Spleen (tissue), 7 donors: ENCODE results near the gene GOLIM4.

ENCODE experiments used
- POLR2A ChIP-seq, 3 donors: fragments of 450-650 bp; IDR thresholded peaks; one replicate each; pipeline ENCODE4 v1.5.1; 2017; ENCODE audit warnings: antibody characterized with exemption in 3 of 3, mild to moderate bottlenecking in 1 of 3
- TF ChIP-seq, protein P1 (sequence below), 11 experiments: fragments of 200-600 bp in 7 of 11; fragments of 450-650 bp in 4 of 11; sonication (generic) in 4 of 11; IDR thresholded peaks in 8 of 11; conservative IDR thresholded peaks in 3 of 11; 1 replicate in 7 of 11; 2 replicates in 4 of 11; pipeline versions ENCODE4 v1.4.0 to v1.8.0; 2016 to 2021; ENCODE audit warnings: antibody characterized with exemption in 11 of 11, inconsistent platforms in 4 of 11, mild to moderate bottlenecking in 1 of 11
- donor health status: DM: no; HTN: no; CAD: no; lungs with moderate emphysema.
- donor health status: DM: no; HTN: no; CAD: no.
- donor health status: DM: no; HTN: no; CAD: no.

DNA sequence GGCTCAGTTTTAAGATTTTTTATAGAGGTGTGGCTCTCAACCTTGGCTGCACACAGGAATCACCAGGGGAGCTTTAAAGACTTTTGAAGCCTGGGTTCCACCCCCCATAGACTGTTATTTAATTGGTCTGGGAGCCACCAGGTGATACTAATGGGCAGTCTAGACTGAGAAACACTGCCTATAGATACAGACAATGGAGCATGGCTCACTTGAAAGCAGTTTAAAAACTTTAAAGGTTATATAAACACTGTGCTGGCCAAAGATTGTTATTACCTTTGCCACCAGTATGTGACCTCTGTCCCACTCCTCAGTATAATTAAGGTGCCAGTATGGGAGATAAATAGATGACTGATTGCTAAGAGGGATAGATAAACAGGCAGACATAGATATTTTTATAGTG, 3.8 kb downstream of the GOLIM4 start:
- TF ChIP-seq, protein P1, sequence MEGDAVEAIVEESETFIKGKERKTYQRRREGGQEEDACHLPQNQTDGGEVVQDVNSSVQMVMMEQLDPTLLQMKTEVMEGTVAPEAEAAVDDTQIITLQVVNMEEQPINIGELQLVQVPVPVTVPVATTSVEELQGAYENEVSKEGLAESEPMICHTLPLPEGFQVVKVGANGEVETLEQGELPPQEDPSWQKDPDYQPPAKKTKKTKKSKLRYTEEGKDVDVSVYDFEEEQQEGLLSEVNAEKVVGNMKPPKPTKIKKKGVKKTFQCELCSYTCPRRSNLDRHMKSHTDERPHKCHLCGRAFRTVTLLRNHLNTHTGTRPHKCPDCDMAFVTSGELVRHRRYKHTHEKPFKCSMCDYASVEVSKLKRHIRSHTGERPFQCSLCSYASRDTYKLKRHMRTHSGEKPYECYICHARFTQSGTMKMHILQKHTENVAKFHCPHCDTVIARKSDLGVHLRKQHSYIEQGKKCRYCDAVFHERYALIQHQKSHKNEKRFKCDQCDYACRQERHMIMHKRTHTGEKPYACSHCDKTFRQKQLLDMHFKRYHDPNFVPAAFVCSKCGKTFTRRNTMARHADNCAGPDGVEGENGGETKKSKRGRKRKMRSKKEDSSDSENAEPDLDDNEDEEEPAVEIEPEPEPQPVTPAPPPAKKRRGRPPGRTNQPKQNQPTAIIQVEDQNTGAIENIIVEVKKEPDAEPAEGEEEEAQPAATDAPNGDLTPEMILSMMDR (IDR thresholded peaks at IDR 0.05 in 8 of 11, conservative IDR thresholded peaks at IDR 0.05 in 3 of 11): no peak
- no peak for TF ChIP-seq POLR2A (IDR thresholded peaks at IDR 0.05)
